GM21381 (cell line): ENCODE data around the gene LYSET.
"Not testable (repeated sequence)": the region's sequence is repeated elsewhere in the genome, so short reads cannot be mapped to it uniquely, and the experiment has no call there.

Experiments used
- ATAC-seq: cut with Tn5 transposase; IDR thresholded peaks from one replicate; pipeline ENCODE4 v1.9.1; 2021; ENCODE audit warnings: mild to moderate bottlenecking, moderate library complexity; ENCODE audit not compliant: unreplicated experiment

Gene LYSET

GRCh38 chr14:93214598-93214997 lies 29.5 kb downstream of the LYSET start:
- no peak for ATAC-seq

GRCh38 chr14:93219103-93219726 lies 34.1 kb downstream of the LYSET start:
- peak; percentile 72 for ATAC-seq

GRCh38 chr14:93220509-93220908 lies 35.4 kb downstream of the LYSET start:
- ATAC-seq: no peak

DNA sequence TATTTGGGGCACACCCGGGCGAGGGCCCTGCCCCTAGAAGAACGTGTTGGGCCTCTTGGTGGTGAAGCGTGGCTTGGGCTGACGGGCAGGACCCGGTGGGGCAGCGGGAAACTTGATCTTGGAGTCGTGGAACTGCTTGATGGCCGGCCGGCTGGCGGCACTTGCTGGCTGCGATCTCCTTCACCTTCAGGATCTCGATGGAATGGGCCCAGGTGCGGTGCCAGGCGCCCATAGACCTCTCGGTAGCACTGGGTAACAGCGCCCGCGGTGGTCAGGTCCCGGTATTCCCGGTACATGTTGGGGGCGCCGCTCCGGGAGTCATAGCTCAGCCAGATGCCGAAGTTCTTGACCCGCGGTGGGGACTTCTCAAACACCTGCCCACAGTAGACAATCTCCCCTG lies 38.4 kb downstream of the LYSET start:
- ATAC-seq: no peak

DNA sequence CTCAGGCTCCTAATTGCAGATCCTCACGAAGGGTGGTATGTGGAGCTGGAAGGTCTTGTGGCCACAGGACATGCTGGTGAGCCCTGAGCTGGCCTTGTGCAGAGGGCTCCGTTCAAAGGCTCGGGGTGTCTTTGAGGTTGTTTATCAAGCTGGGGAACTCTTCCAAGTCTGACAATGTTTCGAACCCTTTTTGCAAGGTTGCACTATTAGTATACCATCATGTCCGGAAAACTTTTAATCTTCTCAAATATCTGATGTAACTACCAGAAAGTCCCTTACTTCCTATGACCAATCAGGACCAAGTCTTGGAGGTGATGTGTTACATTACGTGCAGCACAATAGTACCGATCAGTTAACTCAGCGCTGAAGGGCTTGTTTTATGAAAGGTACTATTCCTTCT lies 43.4 kb downstream of the LYSET start:
- ATAC-seq: no peak

- no peak for ATAC-seq
Observed at GRCh38 chr14:93230539-93230938, 45.4 kb downstream of the LYSET start.

DNA sequence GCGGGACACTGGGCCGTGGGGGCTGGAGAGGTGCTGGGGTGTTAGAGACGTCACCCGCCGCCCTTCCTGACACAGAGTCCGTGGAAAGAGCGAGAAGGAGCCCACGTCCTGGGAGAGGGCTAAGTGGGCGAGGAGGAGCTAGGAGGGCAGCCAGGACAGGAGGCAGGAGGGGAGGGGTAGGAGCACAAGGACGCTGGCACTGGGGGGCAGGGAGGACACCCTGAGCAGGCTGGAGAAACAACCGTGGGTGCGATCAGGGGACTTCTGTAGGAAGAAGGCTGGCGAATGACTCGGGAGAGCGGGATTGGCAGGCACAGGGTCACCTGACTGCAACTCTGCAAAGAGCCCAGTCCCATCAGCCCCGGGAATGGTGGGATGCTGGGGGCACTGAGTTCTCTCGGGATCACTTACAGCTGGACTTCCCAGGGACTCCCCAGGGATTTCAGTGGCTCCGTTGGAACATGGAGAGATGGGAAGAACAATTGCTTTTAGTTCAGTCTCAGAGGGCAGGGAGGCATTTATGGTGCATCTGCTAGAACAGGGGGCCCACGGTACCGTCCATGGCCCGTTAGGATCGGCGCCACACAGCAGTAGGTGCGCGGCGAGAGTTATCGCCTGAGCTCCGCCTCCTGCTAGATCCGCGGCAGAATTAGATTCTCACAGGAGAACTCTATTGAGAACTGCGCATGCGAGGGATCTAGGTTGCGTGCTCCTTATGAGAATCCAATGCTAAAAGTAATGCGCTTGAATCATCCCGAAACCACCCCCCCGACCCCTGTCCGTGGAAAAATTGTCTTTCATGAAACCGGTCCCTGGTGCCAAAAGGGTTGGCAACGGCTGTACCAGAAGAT lies 46.2 kb downstream of the LYSET start:
- ATAC-seq: no peak

- no peak for ATAC-seq
Observed at GRCh38 chr14:93232159-93232558, 47.0 kb downstream of the LYSET start.

GRCh38 chr14:93233078-93233477 lies 48.0 kb downstream of the LYSET start:
- ATAC-seq: not testable (repeated sequence)

DNA sequence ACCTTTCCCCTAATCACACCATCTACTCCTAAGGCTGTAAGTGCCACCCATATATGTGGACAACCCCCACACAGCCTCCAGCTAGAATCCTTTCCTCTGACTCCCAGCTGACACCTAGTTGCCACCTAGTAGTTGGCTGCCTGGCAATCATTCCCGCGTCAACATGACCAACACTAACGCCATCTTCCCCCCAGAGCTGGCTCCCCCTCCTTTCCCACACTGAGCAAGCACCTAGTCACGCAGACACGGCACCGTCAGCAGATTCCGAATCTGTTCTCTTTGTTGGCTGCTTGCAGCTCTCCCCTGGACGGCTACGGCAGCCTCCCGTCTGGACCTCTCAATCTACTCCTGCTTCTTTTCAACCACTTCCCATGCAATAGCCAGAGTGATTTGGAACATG lies 49.7 kb downstream of the LYSET start:
- ATAC-seq: no peak
